Measurements from ENCODE around the gene APOM.

- TF ChIP-seq POLR2A (IDR thresholded peaks at IDR 0.05) (no peak), CTCF (IDR thresholded peaks at IDR 0.05) (no peak), EP300 (IDR thresholded peaks at IDR 0.05) (no peak), POLR2AphosphoS5 (IDR thresholded peaks at IDR 0.05) (no peak)
Measured at GRCh38 chr6:31683591-31683990, 27.9 kb downstream of the APOM start.

Data from sigmoid colon (tissue), 4 donors.